SJCRH30 (cell line): ENCODE measurements around the gene SIRPB1. TPM values are rescaled to one million over a fixed set of nuclear protein-coding genes. Genes with fewer than 3 reads are reported as not detected.
"Not testable (repeated sequence)": the region's sequence is repeated elsewhere in the genome, so short reads cannot be mapped to it uniquely, and the experiment has no call there.

Source experiments
- DNase-seq, 2 experiments: peaks; one replicate each; pipeline ENCODE4 v3.0.0-alpha.2; 2015 to 2020
- H3K27ac ChIP-seq: fragments of 250-450 bp; sonication (Bioruptor Pico); 2 replicates; pipeline ENCODE4 v1.5.1; 2020; ENCODE audit warnings: mild to moderate bottlenecking, moderate library complexity
- H3K27me3 ChIP-seq: fragments of 250-450 bp; sonication (Bioruptor Pico); 2 replicates; pipeline ENCODE4 v1.5.1; 2020; ENCODE audit warnings: mild to moderate bottlenecking, moderate library complexity
- H3K36me3 ChIP-seq: fragments of 250-450 bp; sonication (Bioruptor Pico); 2 replicates; pipeline ENCODE4 v1.5.1; 2020; ENCODE audit warnings: mild to moderate bottlenecking, moderate library complexity
- H3K4me1 ChIP-seq: fragments of 250-450 bp; sonication (Bioruptor Pico); 2 replicates; pipeline ENCODE4 v1.5.1; 2020; ENCODE audit warnings: mild to moderate bottlenecking, moderate library complexity
- H3K4me3 ChIP-seq: fragments of 250-450 bp; sonication (Bioruptor Pico); 2 replicates; pipeline ENCODE4 v1.5.1; 2020; ENCODE audit warnings: mild to moderate bottlenecking, moderate library complexity
- H3K9me3 ChIP-seq: fragments of 250-450 bp; sonication (Bioruptor Pico); replicated peaks from 2 replicates; pipeline ENCODE4 v1.5.1; 2020; ENCODE audit warnings: mild to moderate bottlenecking, moderate library complexity
- total RNA-seq: library from RNA; depleted of rRNA; stranded (reverse); fragments of >200 nt; shearing (Covaris generic); gene quantifications from 2 replicates; pipeline ENCODE4 v1.2.3, GENCODE V29; 2014

Gene SIRPB1
- total RNA-seq, 1 experiment from 2014 or later, result not detected

DNA sequence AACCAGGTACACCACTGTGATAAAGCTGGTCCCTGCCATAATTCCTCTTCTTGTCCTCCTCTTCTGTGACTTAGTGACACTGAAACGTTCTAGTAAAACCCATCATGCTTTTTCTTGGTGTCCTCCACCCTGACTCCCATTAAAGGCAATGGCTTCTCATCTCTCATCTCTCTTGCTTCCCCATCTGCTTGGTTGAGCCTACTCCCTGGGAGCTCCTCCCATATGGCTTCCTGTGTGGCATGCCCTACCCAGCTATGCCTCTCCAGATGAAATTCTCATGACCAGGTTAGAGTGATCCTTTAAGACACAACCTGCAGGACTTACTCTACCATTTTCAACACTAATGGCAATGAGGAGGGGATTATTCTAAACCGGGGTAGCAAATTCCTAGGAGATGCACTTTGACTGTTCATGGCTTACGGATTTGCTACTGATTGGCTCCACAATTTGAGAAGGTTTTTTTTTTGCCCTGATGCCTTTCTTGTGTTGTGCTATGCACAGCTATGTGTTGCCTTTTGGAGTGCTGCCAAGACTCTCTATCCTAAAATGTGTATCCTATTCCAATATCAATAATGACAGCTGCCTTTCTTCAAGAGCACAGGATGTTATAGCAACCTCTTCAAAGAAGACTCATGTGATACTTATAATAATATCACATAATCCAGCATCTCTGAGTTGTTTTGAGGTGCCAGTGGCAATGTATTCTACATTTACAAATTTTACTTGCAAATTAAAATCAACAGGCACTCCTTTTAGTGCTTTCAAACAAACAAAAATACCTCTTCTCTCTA, 31.7 kb upstream of the SIRPB1 start:
- Histone ChIP-seq H3K27ac (no peak overlapping the region), H3K27me3 (no peaks in the 10 kb centered on the region), H3K36me3 (no peaks in the 10 kb centered on the region), H3K9me3 (no peaks in the 10 kb centered on the region), H3K4me1 (no peaks in the 10 kb centered on the region), H3K4me3 (no peak overlapping the region)
- DNase-seq, result peak in 1 of 2 experiments; percentile 6

DNA sequence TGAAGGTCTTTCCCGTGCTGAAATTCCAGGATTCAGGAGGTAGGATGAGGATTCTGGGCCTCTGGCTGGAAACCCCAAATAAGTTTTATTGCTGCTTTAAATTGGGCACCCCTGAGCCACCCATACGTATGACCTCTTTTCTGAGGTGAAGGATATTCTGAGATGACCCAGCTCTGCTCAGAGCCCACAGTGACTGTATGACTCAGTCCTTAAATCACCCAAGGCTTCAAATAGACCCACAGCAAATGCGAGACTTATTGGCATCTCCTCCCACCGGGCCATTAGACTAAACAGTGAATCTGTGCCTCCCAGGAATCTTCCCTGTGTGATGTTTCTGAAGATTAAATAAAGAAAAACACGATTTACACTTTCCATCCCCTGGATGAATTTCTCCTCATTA, 28.3 kb upstream of the SIRPB1 start:
- H3K27ac ChIP-seq, result no peak overlapping the region
- no peaks in the 10 kb centered on the region for H3K36me3 ChIP-seq
- no peak for DNase-seq
- no peaks in the 10 kb centered on the region for H3K9me3 ChIP-seq
- H3K27me3 ChIP-seq, result no peaks in the 10 kb centered on the region
- H3K4me3 ChIP-seq, result no peak overlapping the region
- no peaks in the 10 kb centered on the region for H3K4me1 ChIP-seq

- H3K9me3 ChIP-seq, result no peaks in the 10 kb centered on the region
- H3K27me3 ChIP-seq, result peaks cover under 1% of the 10 kb centered on the region; the same call in 1 of the 2 replicates
- H3K4me3 ChIP-seq, result no peak overlapping the region
- DNase-seq, result no peak
- H3K4me1 ChIP-seq, result no peaks in the 10 kb centered on the region
- H3K36me3 ChIP-seq, result no peaks in the 10 kb centered on the region
- H3K27ac ChIP-seq, result no peak overlapping the region
Measured at GRCh38 chr20:1646975-1647431, 27.2 kb upstream of the SIRPB1 start.

GRCh38 chr20:1644101-1644962, 24.5 kb upstream of the SIRPB1 start:
- H3K4me3 ChIP-seq, result no peak overlapping the region
- no peak for DNase-seq
- no peak overlapping the region for H3K27ac ChIP-seq
- H3K4me1 ChIP-seq, result no peaks in the 10 kb centered on the region
- H3K36me3 ChIP-seq, result no peaks in the 10 kb centered on the region
- H3K27me3 ChIP-seq, result peaks cover 4% of the 10 kb centered on the region; the same call in 1 of the 2 replicates
- H3K9me3 ChIP-seq, result no peaks in the 10 kb centered on the region

- not testable (repeated sequence) for H3K4me3 ChIP-seq, H3K27ac ChIP-seq, H3K4me1 ChIP-seq, H3K27me3 ChIP-seq, H3K9me3 ChIP-seq, H3K36me3 ChIP-seq, DNase-seq
Measured at GRCh38 chr20:1638643-1639042, 18.8 kb upstream of the SIRPB1 start.

- Histone ChIP-seq H3K27me3 (peaks cover 4% of the 10 kb centered on the region; the same call in 1 of the 2 replicates), H3K27ac (no peak overlapping the region), H3K4me3 (no peak overlapping the region), H3K4me1 (no peaks in the 10 kb centered on the region), H3K36me3 (no peaks in the 10 kb centered on the region), H3K9me3 (no peaks in the 10 kb centered on the region)
- no peak for DNase-seq
Measured at GRCh38 chr20:1637755-1638154, 17.9 kb upstream of the SIRPB1 start.

DNA sequence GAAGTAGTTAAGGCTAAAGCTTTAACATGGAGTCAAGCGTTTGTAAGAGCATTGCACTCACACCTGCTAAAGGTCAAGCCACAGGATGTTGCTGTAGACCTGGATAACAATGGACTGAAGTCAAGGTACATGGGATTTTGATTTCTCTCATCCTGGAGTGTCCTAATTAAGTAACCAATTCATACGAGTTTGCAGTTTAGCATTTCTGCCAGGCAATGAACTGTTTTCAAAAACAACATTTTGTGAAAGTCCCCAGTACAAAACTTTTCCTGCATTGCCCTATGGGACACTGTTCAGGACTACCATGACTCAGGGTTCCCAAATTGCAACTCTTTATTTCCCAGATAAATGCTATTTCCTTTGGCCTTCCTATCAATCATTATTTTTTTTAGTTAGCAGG, 17.4 kb upstream of the SIRPB1 start:
- Histone ChIP-seq H3K4me1 (no peaks in the 10 kb centered on the region), H3K4me3 (no peak overlapping the region), H3K9me3 (no peaks in the 10 kb centered on the region), H3K36me3 (no peaks in the 10 kb centered on the region), H3K27ac (no peak overlapping the region), H3K27me3 (peaks cover 4% of the 10 kb centered on the region; the same call in 1 of the 2 replicates)
- DNase-seq, result no peak

GRCh38 chr20:1636621-1637020, 16.8 kb upstream of the SIRPB1 start:
- H3K4me3 ChIP-seq, result no peak overlapping the region
- H3K27me3 ChIP-seq, result no peaks in the 10 kb centered on the region; the same call in 1 of the 2 replicates
- no peak overlapping the region for H3K27ac ChIP-seq
- H3K4me1 ChIP-seq, result no peaks in the 10 kb centered on the region
- DNase-seq, result no peak
- H3K9me3 ChIP-seq, result no peaks in the 10 kb centered on the region
- no peaks in the 10 kb centered on the region for H3K36me3 ChIP-seq

DNA sequence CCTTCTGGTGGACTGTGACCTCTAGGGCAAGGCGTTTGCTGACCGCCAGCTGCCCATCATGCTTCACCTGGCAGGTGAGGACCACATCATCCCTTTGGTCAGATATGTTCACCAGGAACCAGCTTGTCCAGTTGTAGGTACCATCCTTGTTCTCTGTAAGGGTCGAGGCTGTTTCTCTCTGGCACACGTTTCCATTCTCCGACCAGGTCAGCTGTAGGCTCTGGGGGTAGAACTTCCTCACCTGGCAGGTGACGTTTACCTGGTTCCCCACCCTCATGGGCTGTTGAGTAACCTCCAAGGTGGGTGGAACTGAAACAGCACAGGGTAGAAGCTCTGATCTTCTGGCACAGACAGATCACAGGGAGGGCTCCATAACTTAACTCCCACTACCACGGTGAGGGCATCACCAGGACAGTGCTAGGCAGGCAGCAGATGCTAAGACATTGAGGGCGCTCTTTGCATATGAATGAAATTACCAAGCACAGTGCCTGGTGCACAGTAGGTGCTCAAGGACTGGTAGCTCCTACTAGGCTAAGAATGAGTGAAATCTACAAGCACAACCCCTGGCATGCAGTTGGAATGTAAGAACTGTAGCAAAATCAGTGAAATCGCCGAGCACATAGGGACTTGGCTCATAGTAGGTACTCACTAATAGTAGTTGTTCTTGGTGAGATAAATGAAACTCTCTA, 15.6 kb upstream of the SIRPB1 start:
- H3K4me1 ChIP-seq, result no peaks in the 10 kb centered on the region
- H3K27me3 ChIP-seq, result no peaks in the 10 kb centered on the region
- H3K4me3 ChIP-seq, result no peak overlapping the region
- no peak overlapping the region for H3K27ac ChIP-seq
- H3K36me3 ChIP-seq, result no peaks in the 10 kb centered on the region
- no peak for DNase-seq
- H3K9me3 ChIP-seq, result no peaks in the 10 kb centered on the region

DNA sequence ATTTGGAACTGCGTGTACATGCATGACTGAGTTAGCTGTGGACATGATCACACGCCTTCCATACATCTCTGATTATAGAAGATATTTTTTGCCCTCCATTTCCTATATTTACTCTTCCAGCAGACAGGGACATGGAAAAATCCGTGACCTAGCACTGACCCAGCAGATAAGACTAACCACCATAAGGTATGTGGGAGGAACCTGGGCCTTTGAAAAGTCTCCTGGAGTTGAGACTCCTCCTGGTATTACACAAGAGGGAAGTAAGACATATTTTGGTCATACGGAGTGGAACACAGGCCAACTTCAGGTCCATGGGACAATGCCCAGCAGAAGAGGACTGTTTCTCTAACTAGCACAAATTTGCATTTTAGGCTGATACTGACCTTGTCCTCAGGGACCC, 13.7 kb upstream of the SIRPB1 start:
- Histone ChIP-seq H3K9me3 (no peaks in the 10 kb centered on the region), H3K4me1 (no peaks in the 10 kb centered on the region), H3K36me3 (no peaks in the 10 kb centered on the region), H3K27me3 (peaks cover 5% of the 10 kb centered on the region), H3K4me3 (no peak overlapping the region), H3K27ac (no peak overlapping the region)
- DNase-seq, result no peak

DNA sequence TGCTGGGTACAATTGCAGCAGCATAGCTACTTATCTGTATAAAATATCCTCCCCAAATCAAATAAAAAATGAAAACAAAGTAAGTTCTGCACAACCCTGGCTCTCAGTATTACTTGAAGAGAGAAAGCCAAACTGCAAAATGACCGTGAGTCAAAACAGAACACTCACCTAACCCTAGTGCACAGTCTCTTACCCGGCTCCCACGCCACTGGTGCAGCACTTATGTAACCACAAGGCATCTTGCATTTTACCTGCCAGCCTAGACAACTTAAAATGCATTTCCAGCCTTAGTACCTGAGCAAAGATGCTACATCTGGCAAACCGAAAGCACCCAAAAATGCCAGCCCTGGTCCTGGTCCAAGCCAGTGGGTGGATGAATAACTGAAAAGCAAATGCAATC, 12.4 kb upstream of the SIRPB1 start:
- Histone ChIP-seq H3K27me3 (peaks cover 8% of the 10 kb centered on the region), H3K4me1 (no peaks in the 10 kb centered on the region), H3K36me3 (no peaks in the 10 kb centered on the region), H3K27ac (no peak overlapping the region), H3K4me3 (no peak overlapping the region), H3K9me3 (no peaks in the 10 kb centered on the region)
- DNase-seq, result no peak

GRCh38 chr20:1631309-1632151, 11.7 kb upstream of the SIRPB1 start:
- Histone ChIP-seq H3K4me3 (no peak overlapping the region), H3K4me1 (no peaks in the 10 kb centered on the region), H3K9me3 (no peaks in the 10 kb centered on the region), H3K36me3 (no peaks in the 10 kb centered on the region), H3K27ac (no peak overlapping the region), H3K27me3 (peaks cover 8% of the 10 kb centered on the region)
- no peak for DNase-seq

GRCh38 chr20:1630186-1630585, 10.4 kb upstream of the SIRPB1 start:
- Histone ChIP-seq H3K27ac (no peak overlapping the region), H3K27me3 (peaks cover 8% of the 10 kb centered on the region), H3K9me3 (no peaks in the 10 kb centered on the region), H3K4me3 (no peak overlapping the region), H3K36me3 (no peaks in the 10 kb centered on the region), H3K4me1 (no peaks in the 10 kb centered on the region)
- no peak for DNase-seq

- Histone ChIP-seq H3K27me3 (peaks cover 8% of the 10 kb centered on the region), H3K4me1 (no peaks in the 10 kb centered on the region), H3K9me3 (no peaks in the 10 kb centered on the region), H3K36me3 (no peaks in the 10 kb centered on the region), H3K27ac (no peak overlapping the region), H3K4me3 (no peak overlapping the region)
- no peak for DNase-seq
Measured at GRCh38 chr20:1629321-1629720, 9.5 kb upstream of the SIRPB1 start.
